ENCODE results near the gene SCGN. TPM values are rescaled to one million over a fixed set of nuclear protein-coding genes. Genes with fewer than 3 reads are reported as not detected.

Gene SCGN
- total RNA-seq, 4 donors from 2014 or later: not detected

DNA sequence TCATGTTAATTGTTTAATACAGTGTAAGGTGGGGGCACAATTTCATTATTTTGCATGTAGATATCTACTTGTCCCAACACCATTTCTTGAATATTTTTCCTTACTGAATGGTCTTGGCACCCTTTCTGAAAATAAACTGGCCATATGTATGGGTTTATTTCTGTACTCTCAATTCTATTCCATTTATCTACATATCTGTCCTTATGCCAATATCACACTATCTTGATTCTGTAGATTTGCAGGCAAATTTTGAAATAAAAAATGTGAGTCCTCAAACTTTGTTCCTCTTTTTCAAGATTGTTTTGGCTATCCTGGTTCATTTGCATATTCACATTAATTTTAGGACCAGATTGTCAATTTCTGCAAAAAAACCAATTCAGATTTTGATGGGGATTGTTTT is 34.8 kb downstream of the SCGN start:
- DNase-seq: no peak
- no peaks in the 10 kb centered on the region for H3K36me3 ChIP-seq
- TF ChIP-seq, protein P1, sequence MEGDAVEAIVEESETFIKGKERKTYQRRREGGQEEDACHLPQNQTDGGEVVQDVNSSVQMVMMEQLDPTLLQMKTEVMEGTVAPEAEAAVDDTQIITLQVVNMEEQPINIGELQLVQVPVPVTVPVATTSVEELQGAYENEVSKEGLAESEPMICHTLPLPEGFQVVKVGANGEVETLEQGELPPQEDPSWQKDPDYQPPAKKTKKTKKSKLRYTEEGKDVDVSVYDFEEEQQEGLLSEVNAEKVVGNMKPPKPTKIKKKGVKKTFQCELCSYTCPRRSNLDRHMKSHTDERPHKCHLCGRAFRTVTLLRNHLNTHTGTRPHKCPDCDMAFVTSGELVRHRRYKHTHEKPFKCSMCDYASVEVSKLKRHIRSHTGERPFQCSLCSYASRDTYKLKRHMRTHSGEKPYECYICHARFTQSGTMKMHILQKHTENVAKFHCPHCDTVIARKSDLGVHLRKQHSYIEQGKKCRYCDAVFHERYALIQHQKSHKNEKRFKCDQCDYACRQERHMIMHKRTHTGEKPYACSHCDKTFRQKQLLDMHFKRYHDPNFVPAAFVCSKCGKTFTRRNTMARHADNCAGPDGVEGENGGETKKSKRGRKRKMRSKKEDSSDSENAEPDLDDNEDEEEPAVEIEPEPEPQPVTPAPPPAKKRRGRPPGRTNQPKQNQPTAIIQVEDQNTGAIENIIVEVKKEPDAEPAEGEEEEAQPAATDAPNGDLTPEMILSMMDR (IDR thresholded peaks at IDR 0.05): no peak
- no peak for TF ChIP-seq POLR2A (IDR thresholded peaks at IDR 0.05)
- intact Hi-C loops (cut with DNase I): no loop called here
- H3K4me1 ChIP-seq: no peaks in the 10 kb centered on the region
- peaks cover 0 to 5% (median 0%) of the 10 kb centered on the region in 4 donors for H3K27me3 ChIP-seq
- no peak overlapping the region for H3K27ac ChIP-seq
- H3K4me3 ChIP-seq: no peak overlapping the region
- no peaks in the 10 kb centered on the region for H3K9me3 ChIP-seq

DNA sequence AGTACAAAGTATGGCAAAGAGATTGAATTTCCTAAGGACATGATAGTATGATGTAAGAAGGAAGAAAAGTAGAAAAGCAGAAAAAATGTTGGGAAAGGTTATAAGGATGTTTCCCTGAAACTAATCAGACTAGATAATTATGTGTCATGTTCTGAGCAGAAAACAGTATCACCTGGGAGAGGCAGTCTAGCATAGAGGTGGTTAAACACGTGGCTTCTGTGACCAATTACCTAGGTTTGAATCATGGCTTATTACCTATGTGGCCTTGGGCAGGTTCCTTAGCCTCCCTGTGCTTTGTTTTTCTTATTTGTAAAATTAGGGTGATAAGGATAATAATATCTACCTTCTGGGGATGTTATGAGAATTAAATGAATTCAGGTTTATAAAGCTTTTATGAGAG is 38.0 kb downstream of the SCGN start:
- intact Hi-C loops (cut with DNase I): no loop called here
- WGBS, 2 donors: 35 to 38% methylated on average over 1 of the region's 1 CpG

DNA sequence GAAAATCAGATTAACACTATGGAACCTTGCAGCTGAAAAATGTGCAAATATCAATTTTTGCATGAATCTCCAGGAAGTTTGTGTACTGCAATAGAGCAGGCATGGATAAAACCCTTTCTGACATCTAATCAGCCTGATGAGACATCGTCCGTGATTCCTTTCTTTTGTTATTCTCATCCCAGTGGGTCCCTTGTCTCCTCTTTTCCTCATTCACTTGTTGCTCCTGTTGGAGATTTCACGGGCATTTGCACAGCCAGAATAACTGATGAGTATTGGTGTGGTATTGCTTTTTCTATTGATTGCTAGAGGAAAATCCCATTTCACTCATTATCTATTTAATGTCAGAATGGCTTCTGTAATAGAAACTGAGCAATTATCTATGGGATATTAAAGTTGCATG is 39.9 kb downstream of the SCGN start:
- TF ChIP-seq POLR2A (IDR thresholded peaks at IDR 0.05): no peak
- TF ChIP-seq, protein P1 (IDR thresholded peaks at IDR 0.05): no peak
- Histone ChIP-seq H3K9me3 (no peaks in the 10 kb centered on the region), H3K27ac (no peak overlapping the region), H3K27me3 (peaks cover 0 to 10% (median 0%) of the 10 kb centered on the region in 4 donors), H3K4me1 (no peaks in the 10 kb centered on the region), H3K36me3 (no peaks in the 10 kb centered on the region), H3K4me3 (no peak overlapping the region)
- DNase-seq: no peak
- intact Hi-C loops (cut with DNase I): no loop called here
- 68 to 85% methylated on average over 3 of the region's 3 CpGs for WGBS, 2 donors

More for the DNA sequence above, 38.0 kb downstream of the SCGN start:
- no peak for TF ChIP-seq POLR2A (IDR thresholded peaks at IDR 0.05)
- TF ChIP-seq, protein P1 (IDR thresholded peaks at IDR 0.05): no peak
- Histone ChIP-seq H3K27ac (no peak overlapping the region), H3K36me3 (no peaks in the 10 kb centered on the region), H3K27me3 (no peaks in the 10 kb centered on the region), H3K9me3 (no peaks in the 10 kb centered on the region), H3K4me1 (no peaks in the 10 kb centered on the region), H3K4me3 (no peak overlapping the region)
- no peak for DNase-seq

DNA sequence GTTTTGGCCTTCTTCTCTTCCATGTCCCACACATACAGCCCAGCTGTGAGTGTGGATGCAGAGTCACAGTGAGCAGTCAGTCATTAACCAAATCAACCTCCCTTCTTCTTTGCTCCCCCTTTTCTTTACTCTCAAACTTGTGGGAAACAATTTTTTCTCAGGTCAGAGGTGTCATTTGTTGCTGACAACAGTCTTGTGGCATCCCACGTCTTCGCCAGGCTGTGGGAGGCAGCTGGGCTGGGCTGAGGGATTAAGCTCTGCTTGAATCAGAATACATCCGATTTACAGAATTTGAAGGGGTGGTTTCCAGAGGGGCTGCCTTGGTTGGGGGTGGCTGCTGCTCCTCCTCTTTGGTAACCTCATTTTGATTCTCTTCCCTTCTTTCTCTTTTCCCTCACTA is 40.5 kb downstream of the SCGN start:
- peaks cover 0 to 10% (median 0%) of the 10 kb centered on the region in 4 donors for H3K27me3 ChIP-seq
- H3K27ac ChIP-seq: no peak overlapping the region
- H3K36me3 ChIP-seq: no peaks in the 10 kb centered on the region
- TF ChIP-seq, protein P1 (IDR thresholded peaks at IDR 0.05): no peak
- TF ChIP-seq POLR2A (IDR thresholded peaks at IDR 0.05): no peak
- 44% methylated on average over 3 of the region's 3 CpGs for WGBS, 2 donors
- DNase-seq: no peak
- H3K4me1 ChIP-seq: no peaks in the 10 kb centered on the region
- H3K4me3 ChIP-seq: no peak overlapping the region
- intact Hi-C loops (cut with DNase I): no loop called here
- no peaks in the 10 kb centered on the region for H3K9me3 ChIP-seq

DNA sequence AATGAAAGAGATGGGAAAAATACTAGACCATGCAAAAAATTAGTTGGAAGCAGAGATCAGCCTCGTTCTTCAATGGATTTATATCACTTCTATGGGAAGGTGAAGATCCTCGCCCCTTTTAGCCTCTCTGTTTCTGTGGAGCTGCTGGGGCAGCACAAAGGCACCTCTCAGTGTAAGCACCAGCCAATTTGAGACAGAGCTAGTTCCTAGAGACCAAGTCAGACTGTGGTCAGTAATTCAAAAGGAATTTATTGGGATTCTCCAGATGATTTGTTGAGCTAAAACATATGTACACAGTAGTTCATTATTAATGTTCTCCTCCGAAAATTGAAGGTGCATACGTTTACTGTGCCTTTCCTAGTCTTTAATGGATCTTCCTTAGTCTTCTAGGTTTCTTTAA is 42.4 kb downstream of the SCGN start:
- 36 to 50% methylated on average over 4 of the region's 4 CpGs for WGBS, 2 donors
- TF ChIP-seq, protein P1 (IDR thresholded peaks at IDR 0.05): no peak
- no peak for TF ChIP-seq POLR2A (IDR thresholded peaks at IDR 0.05)

More for the DNA sequence above, 42.4 kb downstream of the SCGN start:
- no peak for DNase-seq
- no peaks in the 10 kb centered on the region for H3K9me3 ChIP-seq
- peaks cover 0 to 10% (median 0%) of the 10 kb centered on the region in 4 donors for H3K27me3 ChIP-seq
- no peaks in the 10 kb centered on the region for H3K36me3 ChIP-seq
- H3K27ac ChIP-seq: no peak overlapping the region
- intact Hi-C loops (cut with DNase I): no loop called here
- no peaks in the 10 kb centered on the region for H3K4me1 ChIP-seq
- no peak overlapping the region for H3K4me3 ChIP-seq

Measured in esophagus squamous epithelium (tissue), 5 donors.